VCaP (cell line): Measurements from ENCODE around the gene JPH2.

Source experiments
- H3K27ac ChIP-seq: fragments of 450-650 bp; 2 replicates; pipeline ENCODE4 v1.5.1; 2017
- TF ChIP-seq, protein P1 (sequence below): fragments of 450-650 bp; conservative IDR thresholded peaks from 2 replicates; pipeline ENCODE4 v1.5.1; 2017; ENCODE audit warnings: mild to moderate bottlenecking, moderate library complexity

The JPH2 gene

DNA sequence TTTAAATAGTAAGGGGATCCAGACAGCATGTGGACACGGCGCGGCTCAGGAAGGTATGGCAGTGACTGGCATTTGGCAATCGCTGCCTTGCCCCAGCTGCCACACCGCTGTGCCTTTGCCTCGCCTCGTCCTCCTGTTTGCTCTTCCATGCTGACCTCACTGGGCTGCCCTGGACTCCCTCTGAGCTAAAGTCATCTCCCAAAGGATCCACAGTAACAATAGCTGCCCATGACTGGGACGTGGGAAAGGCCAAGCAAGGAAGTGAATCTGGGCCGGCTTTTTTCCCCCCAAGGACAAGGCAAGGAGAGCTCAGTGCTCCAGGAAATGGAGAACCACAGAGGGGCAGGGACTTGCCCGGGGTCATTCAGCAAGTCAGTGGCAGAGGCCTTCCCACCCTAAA, 48.1 kb downstream of the JPH2 start:
- H3K27ac ChIP-seq, result no peak overlapping the region
- TF ChIP-seq, protein P1, sequence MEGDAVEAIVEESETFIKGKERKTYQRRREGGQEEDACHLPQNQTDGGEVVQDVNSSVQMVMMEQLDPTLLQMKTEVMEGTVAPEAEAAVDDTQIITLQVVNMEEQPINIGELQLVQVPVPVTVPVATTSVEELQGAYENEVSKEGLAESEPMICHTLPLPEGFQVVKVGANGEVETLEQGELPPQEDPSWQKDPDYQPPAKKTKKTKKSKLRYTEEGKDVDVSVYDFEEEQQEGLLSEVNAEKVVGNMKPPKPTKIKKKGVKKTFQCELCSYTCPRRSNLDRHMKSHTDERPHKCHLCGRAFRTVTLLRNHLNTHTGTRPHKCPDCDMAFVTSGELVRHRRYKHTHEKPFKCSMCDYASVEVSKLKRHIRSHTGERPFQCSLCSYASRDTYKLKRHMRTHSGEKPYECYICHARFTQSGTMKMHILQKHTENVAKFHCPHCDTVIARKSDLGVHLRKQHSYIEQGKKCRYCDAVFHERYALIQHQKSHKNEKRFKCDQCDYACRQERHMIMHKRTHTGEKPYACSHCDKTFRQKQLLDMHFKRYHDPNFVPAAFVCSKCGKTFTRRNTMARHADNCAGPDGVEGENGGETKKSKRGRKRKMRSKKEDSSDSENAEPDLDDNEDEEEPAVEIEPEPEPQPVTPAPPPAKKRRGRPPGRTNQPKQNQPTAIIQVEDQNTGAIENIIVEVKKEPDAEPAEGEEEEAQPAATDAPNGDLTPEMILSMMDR, result no peak

DNA sequence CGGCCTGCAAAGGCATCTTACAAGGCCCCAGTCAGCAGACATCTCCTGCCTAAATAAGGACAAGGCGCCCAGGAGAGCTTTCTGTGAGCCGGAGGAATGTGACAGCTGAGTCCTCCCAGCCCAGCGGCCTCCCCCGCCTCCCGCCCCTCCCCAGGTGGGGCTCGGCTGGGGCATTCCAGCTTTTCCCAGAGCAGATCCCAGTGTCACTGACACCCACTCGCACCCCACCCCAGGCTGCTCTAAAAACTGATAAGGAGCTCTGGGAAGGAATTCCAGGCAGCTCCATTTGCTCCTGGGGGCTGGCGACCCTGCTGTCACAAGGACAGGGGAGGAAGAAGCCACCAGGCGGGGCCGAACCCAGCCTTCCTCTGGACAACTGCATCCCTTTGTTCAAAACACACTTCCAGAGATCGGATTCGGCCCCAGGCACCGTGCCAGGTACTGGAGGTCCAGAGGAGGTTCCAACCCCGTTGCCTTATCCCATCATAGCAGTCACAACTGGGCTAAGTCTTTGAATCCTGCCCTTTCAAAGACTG, 49.7 kb downstream of the JPH2 start:
- TF ChIP-seq, protein P1, result no peak
- H3K27ac ChIP-seq, result no peak overlapping the region

DNA sequence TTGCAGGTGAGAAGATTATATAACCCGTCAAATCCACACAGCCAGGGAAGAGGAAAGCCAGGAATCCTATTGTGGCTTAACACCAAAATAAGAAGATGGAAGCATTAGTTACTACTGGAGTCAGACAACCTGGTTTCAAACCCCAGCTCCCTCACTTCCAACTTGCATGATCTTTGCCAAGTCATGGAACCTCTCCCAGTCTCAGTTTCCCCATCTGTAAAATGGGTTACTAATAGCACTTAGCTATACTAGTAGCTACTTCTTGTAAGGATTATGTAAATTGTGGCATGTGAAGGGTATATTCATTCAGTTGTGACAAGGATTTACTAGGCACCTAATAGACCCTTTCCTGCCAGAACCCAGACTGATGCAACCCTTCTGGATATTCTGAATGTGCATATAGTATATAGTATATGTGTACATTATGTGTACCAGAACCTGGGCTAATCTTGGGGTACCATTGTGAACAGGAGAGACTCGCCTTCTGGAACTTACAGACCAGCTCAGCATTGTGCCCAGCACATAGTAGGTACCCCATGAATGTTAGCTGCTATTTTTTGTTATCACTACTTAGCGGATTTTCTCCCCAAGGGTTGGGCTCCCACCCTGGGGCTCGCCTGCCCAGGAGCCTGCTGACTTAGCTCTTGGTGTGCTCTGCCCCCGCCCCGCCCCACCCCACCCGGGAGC, 50.3 kb downstream of the JPH2 start:
- TF ChIP-seq, protein P1, result no peak
- H3K27ac ChIP-seq, result no peak overlapping the region

DNA sequence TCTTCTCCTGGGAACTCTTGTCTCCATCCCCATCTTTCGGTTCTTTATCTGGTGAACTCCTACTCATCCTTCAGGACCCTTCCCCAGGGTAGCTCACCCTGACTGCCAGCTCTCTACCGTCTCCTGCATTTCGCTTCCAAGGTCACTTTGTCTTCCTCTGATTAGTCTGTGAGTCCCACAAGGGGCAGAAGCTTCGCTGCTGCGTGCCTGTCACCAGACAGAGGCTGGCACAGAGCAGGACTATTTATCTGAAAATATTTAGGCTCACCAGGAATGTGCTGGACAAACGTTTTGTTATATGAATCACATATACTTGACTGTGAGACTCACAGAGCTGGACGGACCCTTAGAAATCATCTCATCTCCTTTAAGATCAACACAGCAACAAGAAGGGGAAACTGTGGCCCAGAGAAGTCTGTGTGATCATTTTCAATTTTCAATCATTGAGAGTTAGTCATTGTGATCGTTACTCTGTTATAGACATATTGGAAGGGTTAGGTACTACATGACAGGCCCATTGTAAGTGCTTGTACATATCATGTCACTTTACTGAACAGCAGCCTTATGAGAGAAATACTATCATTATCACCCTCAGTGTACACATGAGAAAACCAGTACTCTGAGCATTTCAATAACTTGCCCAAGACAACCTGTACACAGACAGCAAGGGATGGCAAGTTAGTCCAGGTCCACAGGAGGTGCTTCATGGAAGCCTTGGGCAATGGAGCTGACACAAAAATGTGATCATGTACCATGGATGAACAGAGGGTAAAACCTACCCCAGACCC, 51.4 kb downstream of the JPH2 start:
- H3K27ac ChIP-seq, result no peak overlapping the region
- TF ChIP-seq, protein P1, result no peak

DNA sequence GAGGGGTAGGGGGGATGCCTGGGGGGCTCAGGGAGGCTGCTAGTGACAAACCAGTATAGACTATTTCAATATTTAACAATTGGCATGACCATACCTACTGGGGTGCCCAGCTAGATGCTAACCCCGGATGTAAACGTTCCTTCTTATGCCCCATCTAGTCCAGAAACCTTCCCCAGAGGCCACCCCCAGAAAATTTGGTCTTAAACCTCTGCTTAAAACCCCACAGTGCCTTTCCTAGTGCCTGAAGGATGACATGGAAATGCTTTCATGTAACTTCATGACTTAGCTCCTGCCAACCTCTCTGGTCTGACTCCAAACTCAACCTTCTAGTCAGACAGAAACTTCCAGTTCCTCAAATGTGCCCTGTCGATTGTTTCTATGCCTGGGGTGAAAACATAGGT, 52.0 kb downstream of the JPH2 start:
- TF ChIP-seq, protein P1, result no peak
- H3K27ac ChIP-seq, result no peak overlapping the region

DNA sequence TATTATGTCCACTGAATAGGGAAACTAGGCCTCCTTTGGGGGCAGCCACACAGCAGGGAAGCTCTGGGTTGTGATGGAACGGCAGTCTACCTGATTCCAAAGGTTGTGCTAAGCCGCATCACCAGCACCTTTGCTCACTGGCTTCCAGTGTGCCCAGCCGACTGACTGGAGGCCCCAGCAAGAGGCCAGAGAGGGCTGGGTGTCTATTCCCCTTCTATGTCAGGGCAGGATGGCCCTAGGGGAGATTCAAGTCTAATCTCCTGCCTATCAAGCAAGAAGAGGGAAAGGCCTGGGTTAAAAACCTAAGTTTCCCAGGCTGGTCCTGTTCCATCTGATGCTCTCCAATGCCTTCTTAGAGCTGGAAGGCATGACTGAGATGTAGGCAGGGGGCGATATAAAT, 53.6 kb downstream of the JPH2 start:
- no peak overlapping the region for H3K27ac ChIP-seq
- TF ChIP-seq, protein P1, result no peak

DNA sequence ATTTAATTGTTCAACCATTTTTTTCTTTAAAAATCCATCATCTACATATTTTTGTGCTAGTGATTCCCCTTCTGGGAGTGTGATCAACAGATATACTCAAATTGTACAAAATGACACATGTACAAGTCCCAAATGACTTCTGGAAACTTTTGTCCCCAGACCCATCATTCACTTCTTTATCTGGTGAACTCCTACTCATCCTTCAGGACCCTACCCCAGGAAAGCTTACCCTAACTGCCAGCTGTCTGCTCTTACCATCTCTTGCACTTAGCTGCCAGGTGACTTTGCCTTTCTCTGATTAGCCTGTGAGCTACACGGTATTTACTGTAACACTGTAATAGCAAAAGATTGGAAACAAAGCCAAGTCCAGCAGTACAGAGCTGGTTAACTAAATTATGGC, 55.3 kb downstream of the JPH2 start:
- no peak overlapping the region for H3K27ac ChIP-seq
- TF ChIP-seq, protein P1, result no peak
